Esophagus mucosa (tissue), 1 donor: ENCODE data around the gene LHCGR. TPM values are rescaled to one million over a fixed set of nuclear protein-coding genes. Genes with fewer than 3 reads are reported as not detected.
A peak's percentile ranks its signal among the peaks of the same experiment; 100 is the strongest.

Experiments
- ATAC-seq: fragments of 200-7000 bp; cut with Tn5 transposase; one replicate; pipeline ENCODE4 v1.9.1; 2020
- total RNA-seq: library from RNA; stranded (reverse); gene quantifications from one replicate; pipeline ENCODE4 v1.2.4, GENCODE V29; 2023
- donor health status: DM: yes; HTN: yes; CAD: no.

The LHCGR gene
- total RNA-seq: not detected

DNA sequence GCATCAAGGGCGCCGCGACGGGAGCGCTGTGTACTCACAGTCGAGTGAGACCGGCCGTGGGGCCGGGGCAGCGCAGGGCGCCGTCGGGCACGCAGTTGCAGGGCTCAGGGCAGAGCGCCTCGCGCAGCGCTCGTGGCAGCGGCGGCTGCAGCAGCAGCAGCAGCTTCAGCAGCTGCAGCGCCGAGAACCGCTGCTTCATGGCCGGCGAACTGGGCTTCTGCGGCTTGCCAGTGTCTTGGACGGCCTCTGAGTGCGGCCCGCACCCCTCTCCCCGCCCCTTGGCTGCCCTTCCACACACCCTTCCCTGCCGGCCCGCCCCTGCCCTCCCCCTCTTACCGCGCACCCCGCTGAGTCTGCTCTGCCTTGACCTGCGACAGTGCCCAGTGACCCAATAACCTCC lies at the start of gene LHCGR:
LHCGR (minus strand) TSS at position 252 of the 400 bp plus-strand sequence; CDS start at position 199, 53 bp downstream.
- ATAC-seq: peak; percentile 20

DNA sequence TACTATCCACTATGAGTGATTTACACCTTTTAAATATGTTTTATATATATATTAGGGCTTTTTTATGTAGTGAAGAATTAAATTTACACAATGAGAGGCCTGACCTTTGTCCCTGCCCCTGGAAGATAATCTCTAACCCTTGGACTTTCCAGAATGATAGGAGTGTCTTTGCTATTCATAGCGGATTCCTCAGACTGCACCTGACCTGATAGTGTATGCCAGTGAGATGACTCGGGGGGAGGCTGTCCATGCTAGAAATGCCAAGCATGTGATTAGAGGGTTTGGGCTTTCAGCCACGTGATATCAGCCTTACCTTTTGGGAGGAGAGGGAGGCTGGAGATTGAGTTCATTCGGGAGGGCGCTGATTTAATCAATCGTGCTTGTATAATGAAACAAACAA lies 44.1 kb upstream of the LHCGR start:
- ATAC-seq: no peak

DNA sequence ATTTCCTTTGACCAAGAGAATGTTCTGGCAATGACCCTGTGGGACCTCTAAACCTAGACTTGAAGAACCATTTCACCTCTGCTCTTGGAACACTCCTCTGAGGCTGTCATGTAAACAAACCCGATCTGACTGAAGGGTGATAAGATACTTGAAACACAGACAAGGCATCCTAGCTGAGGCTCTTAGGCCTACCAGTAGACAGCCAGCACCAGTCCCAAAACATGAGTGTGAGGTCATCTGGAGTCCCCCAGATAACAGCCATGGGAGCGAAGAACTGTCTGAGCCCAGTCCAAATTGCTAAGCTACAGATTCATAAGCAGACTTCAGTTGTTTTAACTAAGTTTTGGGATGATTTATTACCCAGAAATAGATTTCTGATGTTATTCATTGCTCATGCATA lies 39.5 kb upstream of the LHCGR start:
- ATAC-seq: no peak

DNA sequence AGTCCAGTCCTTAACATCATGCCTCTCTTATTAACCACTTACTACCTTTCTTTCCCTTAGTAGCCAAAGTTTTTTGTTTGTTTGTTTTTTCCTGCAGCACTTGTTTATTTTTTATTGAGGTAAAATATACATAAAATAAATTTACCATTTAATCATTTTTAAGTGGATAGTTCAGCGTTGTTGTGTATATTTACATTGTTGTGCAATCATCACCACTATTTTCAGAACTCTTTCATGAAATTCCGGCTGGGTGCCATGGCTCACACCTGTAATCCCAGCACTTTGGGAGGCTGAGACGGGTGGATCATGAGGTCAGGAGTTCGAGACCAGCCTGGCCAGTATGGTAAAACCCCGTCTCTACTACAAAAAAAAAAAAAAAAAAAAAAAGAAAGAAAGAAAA lies 38.1 kb upstream of the LHCGR start:
- no peak for ATAC-seq

DNA sequence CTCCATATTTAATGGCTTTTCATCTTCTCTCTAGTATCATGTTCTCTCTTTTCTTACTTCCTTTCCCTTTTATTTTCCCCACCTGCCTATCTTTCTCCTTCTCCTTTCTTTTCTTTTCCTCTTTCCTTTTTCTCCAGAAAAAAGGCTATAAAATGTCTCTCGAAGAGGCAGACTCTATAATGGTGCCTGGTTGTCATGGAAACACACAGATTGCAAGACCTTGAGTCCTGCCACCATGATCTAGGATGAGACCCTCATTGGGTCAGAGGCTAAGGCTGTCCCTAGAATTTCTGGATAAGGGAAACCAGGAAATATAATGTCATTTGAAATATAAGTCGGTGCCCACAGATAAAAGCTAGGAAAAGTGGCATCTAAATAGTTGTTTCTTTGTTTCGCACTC lies 36.5 kb upstream of the LHCGR start:
- no peak for ATAC-seq

DNA sequence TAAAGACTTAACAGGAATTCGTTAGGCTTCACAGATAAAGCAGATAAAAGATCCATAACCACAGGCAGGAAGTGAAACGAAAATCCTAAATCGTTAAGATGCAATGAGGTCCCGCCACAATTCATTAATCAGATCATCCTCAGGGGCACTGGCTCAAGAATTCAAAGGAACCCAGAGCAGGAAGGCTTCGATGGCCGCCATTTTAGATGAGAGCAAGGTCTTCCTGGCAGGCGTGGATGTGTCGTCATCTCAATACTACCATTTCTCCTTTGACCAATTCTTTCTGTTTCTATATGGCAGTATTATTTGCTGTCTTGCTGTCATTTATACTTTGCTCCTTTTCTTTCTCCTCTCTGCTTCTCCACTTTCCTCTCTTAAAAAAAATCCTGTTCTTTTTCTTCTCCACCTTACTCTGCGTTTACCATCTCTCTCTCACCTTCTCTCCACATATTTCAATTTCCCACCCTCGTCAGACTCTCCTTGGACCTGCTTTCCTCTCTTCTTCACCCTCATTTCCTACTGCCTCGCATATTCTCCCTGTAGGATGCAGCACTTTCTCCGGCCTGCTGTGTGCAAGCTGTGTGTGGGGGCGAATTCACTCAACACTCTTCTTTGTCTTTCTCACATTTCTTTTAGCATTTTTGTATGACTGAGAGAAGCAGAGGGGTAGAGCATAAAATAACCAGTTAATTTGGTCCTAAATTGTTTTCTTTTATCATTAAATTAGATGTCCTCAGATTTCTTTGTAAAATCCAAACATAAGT lies 35.1 kb upstream of the LHCGR start:
- no peak for ATAC-seq

DNA sequence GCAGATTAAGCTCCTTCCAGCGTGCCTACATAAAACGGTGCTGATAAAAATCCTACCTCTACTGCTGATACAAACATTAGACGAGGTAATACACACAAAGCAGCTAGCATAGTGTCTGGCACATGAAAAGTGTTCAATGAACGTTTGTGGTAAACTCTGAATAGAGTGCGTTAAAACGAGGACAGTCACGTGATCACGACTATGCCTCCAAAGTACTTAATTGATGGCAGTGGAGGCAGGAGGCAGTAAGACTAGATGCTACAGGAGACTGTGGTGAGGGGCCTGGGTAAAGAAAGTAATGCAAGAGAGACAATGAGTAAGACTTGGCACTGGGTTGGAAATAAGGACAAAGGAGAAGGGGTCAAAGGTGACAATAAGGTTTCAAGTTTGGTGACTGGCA lies 32.1 kb upstream of the LHCGR start:
- ATAC-seq: no peak

DNA sequence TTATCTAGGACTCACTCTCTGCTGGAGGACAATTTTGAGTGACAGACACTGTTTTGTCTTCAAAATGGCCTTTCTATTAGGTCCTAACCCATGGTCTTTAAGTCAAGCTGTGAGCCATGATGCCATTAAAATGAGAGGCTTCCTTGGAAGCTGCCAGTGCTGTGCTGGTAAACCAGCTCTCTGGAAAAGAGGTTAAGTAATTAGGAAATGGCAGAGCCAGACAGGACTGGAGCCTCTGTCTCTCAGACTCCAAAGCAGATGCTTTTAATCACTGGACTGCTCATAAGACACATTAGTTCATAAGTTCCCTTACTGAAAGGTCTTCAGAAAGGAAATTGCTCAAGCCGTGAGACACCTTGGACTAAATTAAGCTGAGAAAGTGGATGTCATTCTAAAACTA lies 25.8 kb upstream of the LHCGR start:
- ATAC-seq: no peak

DNA sequence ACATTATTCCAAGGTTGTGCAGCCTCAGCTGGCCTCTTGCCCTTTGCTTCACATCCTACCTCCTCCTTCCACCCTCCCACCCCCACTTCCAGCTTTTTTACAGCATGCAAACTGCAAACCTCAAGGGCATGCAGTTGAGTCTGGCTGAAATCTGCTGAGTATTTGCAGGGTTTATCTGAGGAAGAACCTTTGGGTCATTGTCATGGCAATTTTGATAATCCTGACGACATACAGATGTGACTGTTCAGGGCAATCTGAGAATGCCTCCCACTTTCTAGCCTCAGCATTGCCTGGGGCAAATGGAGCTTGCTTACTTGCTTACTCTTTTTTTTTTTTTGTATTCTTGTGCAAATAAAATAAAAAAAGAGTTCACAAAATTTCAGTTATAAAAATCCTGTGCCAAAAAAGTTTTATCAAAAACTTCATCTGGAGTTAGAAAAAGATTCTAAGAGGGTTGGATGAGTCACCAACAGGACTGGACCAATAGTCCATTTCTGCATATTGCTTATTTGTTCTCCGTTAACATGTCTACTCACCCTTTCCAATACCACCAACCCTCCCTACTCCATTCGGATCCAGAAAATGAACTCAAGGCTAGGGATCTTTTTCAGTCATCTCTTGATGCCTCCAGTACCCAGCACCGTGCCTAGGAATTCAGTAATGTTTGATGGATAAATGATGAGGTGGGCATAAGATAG lies 23.6 kb upstream of the LHCGR start:
- ATAC-seq: no peak

DNA sequence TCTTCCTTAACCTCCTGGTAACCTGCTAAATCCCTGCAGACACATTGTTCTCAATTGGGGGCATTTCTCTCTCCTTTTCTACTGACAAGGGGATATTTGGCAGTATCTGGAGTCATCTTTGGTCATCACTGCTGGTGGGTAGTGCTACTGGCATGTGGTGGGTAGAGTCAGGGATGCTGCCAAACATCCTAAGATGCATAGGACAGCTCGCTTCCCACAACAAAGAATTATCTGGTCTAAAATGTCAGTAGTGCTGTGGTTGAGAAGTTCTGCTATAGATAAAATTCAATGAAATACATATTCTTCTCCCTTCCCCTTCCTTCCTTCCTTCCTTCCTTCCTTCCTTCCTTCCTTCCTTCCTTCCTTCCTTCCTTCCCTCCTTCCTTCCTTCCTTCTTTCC lies 18.7 kb upstream of the LHCGR start:
- no peak for ATAC-seq

DNA sequence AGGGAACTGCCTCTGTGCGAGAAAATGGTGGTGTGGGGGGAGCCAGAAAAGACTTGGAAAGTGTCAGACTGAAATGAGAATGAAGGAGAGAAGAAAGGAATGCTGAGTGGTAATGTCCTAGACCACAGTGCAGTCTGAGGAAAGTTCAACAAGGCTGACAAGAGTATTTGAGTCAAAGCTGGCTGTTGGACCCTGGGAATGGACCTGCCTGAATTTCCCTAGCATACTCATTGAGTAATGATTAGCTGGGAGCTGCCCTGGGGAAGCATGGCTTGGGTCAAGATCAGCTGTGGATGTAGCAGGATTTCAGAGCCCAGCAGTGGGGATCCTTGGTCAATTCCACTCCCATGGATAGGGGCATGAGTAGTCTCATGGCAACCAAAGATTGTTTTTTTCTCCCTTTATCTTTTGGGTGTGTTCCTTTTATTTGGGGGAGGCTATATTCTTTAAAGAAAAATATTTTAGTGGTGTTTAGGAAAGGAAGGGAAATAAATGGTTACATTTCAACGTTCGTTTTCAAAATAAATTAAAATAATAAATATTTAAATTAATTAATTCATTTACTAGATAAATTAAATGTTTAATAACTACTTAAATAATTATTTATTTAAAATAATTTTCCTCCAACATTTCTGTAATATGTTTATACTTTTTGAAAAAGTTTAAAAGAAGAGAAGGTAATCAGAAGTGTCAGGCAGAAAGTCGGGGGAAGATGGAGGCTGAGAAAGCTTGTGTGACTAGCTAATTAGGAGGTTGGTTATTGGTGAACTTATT lies 15.9 kb upstream of the LHCGR start:
- ATAC-seq: no peak

DNA sequence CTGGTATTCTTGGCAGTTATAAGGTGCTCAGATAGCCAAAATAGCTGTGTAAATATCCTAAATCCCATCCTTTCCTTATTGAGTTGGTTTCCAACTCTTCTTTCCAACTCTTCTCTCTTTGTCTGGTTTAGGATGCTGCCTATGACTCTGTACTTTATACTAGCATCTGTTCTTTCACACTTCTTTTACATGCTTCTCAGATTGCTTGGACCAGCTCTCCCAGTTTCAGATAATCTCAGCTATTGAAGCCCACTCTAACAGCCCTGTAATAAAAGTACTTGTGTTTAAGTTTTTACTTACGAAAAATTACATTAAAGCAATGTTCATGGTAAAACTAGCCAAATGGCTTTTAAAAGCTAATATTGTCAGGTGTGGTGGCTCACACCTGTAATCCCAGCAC lies 14.7 kb upstream of the LHCGR start:
- no peak for ATAC-seq

DNA sequence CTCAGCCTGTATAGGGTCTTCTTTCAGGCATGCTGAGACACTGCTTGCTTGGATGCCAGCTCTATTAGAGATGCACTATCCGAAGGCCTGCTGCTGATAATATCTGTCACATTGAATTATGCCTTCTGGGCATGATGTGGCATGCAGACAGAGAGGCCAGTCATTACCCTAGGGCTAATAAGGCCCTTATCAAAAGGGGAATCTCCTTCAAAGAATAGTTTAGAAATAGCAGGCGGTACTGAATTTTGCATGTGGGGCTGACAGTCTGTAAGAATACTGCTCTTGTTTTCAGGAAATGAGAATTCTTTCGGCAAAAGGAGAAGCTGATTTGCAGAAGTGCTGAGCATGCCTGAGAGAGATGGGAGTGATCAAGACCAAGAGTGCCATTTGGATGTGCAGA lies 13.1 kb upstream of the LHCGR start:
- ATAC-seq: no peak

DNA sequence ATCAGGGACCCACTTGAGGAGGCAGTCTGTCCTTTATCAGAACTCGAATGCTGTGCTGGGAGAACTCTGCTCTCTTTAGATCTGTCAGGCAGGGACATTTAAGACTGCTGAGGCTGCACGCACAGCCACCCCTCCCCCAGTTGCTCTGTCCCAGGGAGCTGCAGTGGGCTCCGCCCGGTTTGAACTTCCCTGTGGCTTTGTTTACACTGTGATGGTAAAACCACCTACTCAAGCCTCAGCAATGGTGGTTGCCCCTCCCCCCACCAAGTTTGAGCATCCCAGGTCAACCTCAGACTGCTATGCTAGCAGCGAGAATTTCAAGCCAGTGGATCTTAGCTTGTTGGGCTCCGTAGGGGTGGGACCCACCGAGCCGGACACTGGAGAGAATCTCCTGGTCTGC lies 11.8 kb upstream of the LHCGR start:
- no peak for ATAC-seq

DNA sequence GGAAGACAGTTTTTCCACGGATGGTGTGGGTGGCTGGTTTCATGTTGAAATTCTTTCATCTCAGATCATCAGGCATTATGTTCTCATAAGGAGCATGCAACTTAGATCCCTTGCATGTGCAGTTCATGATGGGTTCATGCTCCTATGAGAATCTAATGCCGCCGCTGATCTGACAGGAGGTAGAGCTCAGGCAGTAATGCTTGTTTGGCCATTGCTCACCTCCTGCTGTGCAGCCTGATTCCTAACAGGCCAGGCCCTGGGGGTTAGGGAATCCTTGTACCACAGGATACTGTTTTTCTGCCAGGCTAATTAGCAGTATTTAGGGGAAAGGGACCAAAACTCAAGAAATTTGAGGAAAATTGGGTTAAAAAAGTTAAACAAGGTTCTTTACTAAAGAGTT lies 5.3 kb upstream of the LHCGR start:
- no peak for ATAC-seq

DNA sequence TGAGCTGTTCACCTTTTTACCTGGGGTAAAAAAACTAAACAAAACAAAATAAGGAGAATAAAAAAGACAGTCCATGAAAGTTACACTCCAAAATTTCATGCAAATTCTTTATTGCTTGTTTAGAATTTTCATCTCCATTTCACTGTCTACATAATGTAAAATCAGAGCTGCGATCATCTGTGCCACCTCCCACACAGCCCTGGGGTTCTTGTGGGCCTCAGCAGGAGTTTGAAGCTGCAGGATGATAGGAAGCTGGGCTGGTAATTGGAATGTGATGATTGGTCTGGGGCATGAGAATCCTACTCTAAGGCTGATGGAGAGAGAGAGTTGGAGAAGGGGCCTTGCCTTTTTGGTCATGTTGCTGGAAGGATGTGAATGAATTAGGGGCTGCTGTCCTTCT lies 4.2 kb upstream of the LHCGR start:
- no peak for ATAC-seq

DNA sequence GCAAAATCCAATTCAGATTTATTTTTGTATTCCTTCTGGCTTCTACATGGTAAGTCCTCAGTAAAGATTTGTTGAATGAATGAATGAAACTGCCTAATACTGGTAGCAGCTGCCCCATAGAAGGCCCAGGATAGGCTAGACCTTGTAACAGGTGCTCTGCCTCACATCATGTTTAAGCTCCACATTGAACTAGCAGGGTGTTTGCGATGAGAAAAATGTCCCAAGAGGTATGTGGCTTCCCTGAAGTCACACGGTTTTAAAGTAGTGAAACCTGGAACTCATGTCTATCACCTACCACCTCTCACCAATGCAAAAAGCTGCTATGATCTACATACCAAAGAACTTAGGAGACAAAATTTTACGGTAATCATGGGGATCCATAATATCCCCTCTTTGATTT lies 765 bp upstream of the LHCGR start:
- ATAC-seq: no peak

DNA sequence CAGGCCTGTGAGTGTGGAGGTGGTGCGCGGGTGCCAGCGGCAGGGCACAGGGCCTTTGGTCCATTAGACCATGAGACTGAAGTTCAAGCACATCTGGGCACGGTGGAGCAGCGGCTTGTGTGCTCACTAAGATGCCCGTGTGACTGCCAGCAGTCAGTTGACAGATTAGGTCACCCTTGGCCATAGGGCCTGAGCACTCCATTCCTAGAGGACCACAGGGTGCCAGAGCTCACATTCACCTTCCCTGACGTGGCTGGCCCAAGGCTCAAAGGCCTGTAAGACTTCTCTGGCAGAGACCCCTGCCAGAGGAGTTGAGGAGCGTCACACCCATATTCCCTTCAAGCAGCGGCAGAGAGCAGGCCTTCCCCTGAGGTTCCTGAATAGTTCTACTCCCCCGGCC lies 650 bp downstream of the LHCGR start:
- ATAC-seq: no peak

DNA sequence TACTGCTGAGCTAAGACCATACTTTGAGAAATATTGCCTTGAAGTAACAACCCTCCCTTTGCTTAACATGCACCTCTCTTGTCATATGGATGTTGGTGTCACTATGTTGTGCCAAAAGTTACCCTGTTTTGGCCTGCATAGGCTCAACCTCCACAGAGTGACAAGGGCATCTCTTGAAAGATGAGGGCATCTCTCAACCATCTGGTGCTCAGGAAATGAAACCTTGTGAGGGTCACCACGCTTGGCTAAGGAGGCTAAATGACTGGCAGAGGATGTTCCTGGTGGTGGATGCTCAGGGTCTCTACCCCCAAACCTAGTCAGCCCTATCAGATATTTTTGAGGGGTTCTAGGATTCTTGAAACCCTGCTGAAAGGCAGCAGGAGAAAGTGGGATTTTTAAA lies 2.3 kb downstream of the LHCGR start:
- ATAC-seq: no peak

DNA sequence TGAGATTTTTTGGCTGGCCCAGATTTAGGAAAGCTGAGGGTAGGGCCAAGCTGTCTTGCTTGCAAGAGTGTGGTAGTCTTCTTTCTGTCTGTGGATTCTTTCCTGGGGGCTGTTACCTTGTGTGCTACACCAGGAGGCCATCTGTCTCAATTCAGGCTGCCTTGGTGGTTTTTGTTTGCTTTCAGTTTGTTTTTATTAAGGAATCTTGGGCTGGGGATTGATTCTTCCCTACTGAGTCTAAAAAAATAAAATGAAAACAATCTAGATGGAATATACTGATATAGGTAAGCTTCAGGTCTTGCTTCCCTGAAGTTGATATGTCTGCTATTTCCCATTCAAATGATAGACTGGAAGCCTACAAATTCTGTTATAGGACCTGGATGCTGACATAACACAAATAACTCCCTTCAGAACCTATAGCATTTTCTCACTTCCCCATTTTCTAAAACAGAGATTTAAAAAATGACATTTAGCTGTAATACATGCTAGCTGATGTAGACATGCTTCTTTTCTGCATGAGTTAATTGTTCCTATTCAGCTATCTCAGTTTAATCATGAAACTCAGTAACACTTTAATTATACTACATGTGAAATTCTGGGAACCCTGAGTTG lies 5.3 kb downstream of the LHCGR start:
- no peak for ATAC-seq

DNA sequence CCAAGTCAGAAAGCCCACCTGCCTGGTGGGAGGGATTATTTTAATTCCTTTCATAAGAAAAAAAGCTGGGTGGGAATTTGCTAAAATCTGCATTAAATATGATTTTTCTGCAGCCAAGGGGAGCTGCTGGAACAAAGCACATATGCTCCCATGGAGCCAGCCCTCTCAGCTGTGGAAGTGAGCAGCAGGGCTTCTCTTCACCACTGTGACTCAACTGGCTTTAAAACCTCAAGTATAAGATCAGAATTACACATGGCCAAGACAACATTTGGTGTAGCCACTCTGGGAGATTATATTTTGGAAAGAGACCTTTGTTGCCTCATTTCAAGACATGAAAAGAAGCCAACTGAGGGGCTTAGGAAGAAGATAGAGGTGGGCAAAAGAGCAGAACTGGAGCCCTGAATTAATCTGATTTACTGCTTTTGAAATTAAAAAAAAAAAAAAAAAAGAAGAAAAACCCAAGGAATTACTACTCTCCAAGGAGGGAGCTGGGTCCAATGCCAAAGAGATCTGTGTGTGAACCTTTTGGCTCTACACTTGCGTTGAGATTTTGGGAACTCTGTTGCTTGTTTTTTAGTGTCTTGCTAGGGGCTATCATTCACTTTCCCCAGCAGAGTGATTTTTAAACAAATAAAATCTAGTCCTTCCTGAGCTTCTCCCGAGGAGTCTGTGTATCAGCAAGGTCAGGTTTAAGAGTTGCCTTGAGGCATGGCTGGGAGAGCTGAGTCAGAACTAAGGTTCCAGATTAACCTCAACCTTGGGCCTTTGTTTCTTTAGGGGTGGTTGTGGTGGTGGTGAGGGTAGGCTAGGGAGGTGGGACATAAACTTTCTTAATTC lies 6.0 kb downstream of the LHCGR start:
- no peak for ATAC-seq

DNA sequence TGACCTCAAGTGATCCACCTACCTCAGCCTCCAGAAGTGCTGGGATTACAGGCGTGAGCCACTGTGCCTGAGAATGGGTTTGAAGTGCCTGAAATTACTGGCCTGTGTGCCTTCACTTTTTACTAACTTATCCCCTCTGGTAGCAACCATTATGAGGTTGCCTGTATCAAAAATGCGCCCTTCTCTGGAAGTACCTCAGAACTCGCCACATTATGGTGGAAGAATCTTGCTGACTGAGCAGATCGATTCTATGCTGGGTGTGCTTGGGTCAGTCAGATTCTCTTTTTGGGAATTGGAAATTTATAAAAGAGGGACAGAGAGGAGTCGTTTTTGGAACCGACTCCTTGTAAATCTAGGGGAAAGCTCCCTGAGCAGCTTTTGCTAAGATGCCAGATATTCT lies 8.2 kb downstream of the LHCGR start:
- no peak for ATAC-seq
